HT1080 (cell line): ENCODE results near the gene BEST2. TPM values are rescaled to one million over a fixed set of nuclear protein-coding genes. Genes with fewer than 3 reads are reported as not detected.
A peak's percentile ranks its signal among the peaks of the same experiment; 100 is the strongest.
"Not testable (repeated sequence)": the region's sequence is repeated elsewhere in the genome, so short reads cannot be mapped to it uniquely, and the experiment has no call there.

ENCODE experiments used
- DNase-seq: peaks from one replicate; pipeline ENCODE4 v3.0.0-alpha.2; 2015; ENCODE audit warnings: low read depth
- polyA plus RNA-seq, 2 experiments: library from polyadenylated mRNA; depleted of rRNA; stranded (reverse); fragments of >200 nt; gene quantifications; 2 replicates each; pipeline ENCODE4 v1.2.3, GENCODE V29; 2015
- total RNA-seq: library from RNA; depleted of rRNA; stranded (reverse); fragments of >200 nt; shearing (Covaris generic); gene quantifications from 2 replicates; pipeline ENCODE4 v1.2.3, GENCODE V29; 2014; rRNA removed

BEST2 gene
- not detected in 2 replicates for total RNA-seq
- not detected in 2 replicates for polyA plus RNA-seq (2015; cell fraction: cytosol; rRNA removed)
- not detected in 2 replicates for polyA plus RNA-seq (2015; cell fraction: nucleus; rRNA removed)

DNA sequence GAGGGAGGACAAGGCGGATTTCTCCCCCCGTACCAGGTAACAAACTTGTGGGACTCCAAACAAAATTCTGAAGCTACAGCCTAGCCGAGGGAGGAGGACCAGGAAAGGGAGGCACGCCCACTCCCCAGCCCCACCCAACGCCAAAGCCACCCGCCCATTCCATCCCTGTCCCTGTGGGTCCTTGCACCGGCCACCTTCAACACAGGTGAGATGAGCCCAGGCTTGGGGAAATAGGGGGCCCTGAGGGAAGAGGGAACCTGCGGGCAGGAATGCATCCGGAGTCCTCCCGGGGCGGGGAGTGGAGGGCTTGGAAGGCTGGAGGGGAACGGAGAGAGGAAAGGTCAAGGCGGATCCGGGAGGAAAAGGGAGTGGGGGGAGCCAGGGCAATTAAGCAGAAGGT, at the start of gene BEST2:
Gene BEST2 (plus strand): TSS at position 157 of the 400 bp plus-strand sequence. CDS start 802 bp downstream, outside the sequence.
- no peak for DNase-seq

DNA sequence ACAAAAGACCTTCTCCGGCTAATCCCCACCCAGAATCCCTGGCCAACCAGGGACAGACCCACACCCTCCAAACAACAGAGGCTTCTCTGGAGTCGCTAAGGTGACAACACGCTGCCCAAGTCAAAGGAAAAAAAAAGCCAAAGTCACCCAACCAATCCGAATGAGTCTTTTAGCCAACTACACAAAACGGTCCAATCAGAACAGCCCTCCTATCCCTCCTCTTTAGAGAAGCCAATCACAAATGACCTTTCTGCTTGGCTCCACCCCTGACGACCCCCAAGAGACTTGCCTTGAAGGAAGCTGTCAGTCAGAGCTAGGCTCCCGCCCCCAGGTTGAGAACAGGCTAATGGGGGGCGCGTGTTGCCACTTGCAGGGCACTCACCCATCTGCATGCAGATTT, 48.5 kb upstream of the BEST2 start:
- peak; percentile 38 for DNase-seq

DNA sequence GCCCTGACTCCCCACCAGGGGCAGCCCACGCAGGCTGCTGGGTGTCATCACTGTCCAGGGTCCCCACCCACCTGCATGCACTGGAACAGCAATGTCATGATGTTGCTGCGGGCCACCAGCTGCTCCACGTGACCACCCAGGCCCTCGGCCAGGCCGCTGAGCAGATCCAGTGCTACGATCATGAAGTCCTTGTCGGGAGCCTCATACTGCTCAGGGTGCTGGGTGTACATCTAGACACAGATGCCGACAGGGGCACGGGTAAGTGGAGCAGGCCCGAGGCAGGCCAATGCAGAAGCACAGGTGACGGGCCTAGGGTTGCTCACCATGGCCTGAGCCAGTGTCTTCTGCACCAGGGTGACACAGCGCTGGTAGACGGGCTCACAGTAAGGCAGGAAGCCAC, 46.4 kb upstream of the BEST2 start:
- no peak for DNase-seq

DNA sequence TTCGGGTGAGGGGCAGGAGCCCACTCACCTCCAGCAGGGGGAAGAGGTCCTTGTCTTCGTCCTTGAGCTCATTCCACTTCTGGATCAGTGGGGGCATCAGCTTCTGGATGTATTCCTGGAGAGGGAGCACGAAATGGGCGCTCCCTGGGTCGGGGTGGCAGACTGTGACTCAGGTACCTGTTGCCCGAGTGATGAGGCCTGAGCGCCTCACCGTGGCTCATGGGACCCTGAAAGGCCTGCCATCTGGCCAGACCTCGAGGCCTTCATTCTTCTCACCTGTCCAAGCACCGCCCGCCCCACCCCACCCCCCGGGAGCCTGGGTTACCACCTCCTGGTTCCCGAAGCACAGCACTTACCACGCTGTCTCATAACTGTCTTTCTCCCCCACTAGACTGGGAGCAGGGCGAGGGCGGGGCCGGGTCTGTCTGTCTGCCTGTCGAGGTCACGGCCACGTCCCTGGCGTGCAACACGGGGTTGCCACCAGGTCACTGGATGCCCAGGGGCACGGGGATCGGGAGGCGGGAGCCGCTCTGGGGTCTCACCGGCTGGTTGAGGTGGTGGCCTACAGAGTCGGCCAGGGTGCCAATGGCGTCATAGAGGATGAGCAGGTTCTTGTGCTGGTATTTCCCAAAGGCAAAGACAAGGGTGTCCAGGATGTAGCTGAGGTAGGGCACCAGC, 45.8 kb upstream of the BEST2 start:
- DNase-seq: no peak

DNA sequence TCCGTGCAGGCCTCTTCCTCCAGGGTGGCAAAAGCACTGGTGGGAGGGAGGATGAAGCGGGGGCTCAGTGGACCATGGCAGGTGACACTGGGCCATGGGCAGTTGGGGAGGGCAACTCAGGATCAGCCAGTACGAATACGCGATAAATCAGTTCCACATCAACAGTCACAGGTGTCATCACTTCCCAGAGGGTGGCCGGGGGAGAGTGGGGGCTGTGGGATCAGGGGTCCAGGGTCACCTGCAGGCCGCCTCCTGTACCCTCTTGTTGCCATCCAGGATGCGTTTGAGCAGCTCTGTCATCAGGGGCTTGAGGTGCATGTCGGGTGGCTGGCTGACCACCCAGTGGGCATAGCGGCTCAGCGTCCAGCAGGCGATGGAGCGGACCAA, 45.3 kb upstream of the BEST2 start:
- DNase-seq: no peak

DNA sequence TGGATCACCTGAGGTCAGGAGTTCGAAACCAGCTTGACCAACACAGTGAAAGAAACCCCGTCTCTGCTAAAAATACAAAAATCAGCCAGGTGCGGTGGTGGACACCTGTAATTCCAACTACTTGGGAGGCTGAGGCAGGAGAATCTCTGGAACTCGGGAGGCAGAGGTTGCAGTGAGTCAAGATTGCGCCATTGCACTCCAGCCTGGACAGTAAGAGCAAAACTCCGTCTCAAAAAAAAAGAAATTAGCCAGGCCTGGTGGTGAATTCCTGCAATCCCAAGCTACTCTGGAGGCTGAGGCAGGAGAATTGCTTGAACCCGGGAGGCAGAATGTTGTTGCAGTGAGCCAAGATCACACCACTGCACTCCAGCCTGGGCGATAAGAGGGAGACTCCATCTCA, 43.0 kb upstream of the BEST2 start:
- DNase-seq: no peak

DNA sequence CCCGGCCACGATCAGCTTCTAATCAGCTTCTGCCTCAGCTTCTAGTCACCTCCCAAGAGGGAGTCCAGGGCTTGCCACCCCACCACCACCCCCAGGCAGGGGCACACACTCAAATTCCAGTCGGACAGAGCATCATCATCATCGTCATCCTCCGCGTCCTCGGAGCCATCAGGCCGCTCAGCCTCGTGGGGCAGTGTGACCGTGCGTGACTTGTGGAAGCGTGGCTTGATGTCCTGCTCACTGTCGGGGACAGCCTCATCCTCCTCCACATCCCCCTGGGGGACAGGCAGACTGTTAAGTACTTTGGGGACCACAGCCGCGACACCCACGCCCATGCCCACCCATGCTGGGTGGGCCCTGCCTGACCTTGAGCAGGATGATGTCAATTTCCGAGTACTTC, 40.4 kb upstream of the BEST2 start:
- DNase-seq: no peak

DNA sequence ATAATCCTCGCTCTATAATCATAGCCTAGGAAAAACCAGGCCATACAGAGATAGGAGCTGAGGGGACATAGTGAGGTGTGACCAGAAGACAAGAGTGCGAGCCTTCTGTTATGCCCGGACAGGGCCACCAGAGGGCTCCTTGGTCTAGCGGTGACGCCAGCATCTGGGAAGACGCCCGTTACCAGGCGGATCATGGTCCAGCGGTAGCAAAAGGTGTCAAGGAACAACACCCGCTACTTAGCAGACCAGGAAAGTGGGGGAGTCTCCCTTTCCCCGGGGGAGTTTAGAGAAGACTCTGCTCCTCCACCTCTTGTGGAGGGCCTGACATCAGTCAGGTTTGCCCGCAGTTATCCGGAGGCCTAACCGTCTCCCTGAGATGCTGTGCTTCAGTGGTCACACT, 39.5 kb upstream of the BEST2 start:
- not testable (repeated sequence) for DNase-seq

DNA sequence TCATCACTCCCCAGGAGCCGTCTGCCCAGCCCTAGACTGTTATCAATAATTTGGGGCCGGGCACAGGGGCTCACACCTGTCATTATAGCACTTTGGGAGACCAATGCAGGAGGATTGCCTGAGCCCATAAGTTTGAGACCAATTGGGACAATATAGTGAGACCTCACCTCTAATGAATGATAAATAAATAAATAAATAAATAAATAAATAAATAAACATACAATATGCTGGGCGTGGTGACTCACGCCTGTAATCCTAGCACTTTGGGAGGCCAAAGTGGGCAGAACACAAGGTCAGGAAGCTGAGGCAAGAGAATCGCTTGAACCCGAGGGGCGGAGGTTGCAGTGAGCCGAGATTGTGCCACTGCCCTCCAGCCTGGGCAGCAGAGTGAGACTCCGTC, 38.3 kb upstream of the BEST2 start:
- not testable (repeated sequence) for DNase-seq

DNA sequence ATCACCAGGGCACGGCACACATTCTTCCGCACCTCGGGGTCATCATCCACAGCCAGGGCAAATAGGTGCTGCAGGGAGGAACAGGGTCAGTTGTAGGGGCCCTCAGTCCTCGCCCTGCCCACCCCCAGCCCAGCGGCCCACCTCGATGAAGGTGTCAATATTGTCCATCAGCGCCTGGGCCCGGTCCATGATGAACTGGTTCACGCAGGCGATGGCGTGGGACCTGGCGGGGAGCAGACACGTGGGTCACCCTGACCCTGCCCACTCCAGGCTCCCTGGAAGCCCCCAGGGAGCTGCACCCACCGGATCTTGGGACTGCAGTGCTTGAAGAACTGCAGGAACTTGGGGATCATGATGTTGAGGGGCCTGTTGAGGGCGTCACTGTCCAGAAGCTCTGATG, 36.5 kb upstream of the BEST2 start:
- DNase-seq: no peak

DNA sequence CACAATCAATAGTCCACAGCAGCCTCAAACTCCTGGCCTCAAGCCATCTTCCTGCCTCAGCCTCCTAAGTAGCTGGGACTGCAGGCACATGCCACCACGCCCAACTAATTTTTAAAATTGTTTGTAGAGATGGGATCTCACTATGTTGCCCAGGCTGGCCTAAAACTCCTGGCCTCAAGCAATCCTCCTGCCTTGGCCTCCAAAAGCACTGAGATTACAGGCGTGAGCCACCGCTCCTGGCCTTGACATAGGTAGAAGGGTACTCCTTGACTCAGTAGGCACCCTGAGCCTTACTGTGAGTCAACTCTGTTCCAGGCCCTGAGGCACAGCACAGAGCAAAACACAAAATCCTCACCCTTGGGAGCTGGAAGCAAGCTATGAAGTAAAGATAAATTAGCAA, 35.7 kb upstream of the BEST2 start:
- no peak for DNase-seq

DNA sequence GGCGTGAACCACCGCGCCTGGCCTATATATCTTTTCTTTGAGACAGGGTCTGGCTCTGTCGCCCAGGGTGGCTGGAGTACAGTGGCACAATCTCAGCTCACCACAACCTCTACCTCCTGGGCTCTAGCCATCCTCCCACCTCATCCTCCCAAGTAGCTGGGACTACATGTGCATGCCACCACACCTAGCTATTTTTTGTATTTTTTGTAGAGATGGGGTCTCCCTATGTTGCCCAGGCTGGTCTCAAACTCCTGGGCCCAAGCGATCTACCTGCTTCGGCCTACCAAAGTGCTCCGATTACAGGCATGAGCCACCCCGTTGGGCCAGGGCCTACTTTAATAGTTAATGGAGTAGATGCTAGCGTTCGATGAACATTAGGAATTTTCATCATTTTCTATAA, 31.3 kb upstream of the BEST2 start:
- no peak for DNase-seq

DNA sequence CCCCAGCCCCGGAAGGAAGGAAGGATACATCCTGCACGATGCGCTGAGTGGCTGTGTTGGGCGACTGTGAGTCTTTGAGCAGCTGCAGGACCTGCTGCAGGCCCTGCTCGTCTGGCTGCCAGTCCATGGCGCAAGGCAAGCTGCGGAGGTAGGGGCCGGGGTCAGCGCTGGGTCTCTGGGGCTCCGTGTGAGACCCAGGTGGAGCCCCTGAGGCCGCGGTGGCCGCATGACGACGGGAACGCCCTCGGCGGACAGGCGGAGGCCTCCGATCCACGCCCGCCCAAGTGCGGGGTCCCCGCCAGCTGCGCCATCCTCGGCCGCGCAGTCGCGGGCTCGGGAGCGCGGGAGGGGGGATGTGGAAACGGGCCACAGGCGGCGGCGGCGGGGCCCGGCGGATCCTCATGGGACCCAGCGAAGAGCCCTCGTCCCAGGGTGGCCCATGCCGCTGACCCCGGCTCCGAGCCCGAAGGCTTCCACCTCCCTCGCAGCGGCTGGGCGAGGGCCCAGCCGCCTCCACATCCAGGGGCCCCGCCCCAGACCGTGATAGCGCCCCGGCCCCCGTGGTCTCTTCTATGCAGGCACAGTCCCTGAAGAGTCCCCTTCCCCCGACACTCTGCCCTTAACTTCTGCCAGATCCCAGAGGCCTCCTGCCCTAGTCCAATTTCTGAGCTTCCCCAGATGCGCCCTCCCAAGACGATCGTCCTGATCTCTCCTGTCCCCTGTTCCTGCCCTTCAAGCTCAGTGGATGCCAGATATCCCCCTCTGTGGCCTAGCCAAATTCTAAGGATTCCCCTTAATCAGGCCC, 30.5 kb upstream of the BEST2 start:
- no peak for DNase-seq

DNA sequence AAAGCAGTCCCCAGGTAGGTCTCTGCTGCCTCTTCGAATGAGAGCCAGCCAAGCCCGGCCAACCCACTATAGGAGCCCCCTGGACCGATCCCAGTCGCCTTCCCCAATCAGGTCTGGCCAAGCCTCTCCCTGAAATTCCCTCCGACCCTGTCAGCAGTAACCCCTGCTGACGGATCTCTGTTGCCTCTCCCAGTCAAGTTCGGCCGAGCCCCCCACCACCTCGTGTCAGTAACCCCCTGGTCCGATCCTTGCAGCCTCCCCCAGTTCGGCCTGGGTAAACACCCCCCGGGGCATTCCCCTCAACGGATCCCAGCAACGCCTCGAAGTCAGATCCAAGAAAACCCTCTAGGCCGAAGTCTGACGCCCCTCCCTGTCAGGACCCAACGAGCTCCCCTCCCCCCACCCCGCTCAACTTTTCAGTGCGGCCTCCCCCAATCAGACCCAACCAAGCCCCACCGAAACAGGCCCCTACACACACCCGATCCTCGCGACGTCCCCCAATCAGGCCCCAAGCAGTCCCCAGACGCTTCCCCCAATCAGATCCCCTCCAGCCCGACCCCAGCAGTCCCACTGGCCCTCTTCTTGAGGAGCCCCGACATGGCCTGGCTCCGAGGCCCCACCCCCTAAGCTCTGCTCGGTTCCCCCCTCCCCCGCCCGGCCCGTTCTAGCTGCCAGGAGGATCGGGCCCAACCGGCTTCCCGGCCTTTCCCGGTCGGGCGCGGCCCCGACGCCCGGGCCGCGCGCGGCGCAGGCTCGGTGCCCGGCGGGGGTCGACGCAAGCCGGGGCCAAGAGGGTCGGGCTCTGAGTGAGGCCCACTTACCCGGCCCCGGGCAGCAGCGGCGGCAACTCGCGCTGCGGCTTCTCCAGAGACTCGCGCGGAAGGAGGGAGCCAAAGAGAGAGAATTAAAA, 29.7 kb upstream of the BEST2 start:
- peak; percentile 69 for DNase-seq

DNA sequence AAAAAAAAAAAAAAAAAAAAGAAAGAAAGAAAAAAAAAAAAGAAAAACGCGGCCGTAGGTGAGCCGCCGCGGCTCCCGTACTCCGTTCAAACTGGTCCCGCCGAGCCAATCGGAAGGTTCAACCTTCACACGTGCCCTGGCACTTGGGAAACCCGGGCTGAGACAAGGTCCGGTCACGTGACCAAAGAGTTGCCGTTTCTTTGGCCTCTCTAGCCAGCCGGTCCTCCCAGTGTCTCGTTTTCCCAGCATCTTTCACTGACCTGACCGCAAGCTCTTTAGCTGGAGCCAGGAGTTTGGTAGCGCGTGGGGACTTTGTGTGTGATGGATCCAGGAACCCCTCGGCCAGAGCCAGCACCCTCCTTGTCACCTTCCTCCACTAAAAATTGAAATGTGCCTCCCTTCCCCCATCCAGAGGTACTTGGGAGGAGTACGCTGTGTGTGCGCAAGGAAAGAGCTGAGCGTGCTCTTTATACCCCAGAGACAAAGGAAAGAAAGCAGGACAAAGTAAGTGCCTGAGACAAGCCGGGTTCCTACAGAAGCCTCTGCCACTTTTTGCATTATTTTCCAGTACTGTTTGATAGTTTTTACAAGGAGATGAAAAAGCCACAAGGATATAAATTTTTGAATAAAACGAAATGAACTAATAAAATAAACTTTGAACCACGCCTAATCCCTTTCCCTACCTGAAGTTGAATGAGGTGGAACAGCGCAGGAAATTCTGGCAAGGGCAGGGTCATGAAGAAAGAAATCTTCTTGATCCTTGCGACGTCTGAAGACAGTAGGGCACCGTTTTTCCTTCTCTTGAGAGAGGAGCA, 28.8 kb upstream of the BEST2 start:
- DNase-seq: peak; percentile 97

DNA sequence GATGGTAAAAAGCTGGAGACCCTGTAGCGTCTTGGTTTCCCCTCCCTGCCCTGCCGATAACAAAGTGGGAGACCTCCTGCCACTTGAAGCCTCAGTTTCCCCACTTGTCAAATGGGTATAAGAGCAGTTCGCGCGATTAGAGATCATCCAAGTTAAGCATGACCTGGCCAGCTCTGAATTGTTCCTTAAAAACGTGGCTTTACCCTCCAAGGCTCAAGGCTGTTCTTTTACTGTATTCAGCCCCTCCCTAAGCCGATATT, 28.3 kb upstream of the BEST2 start:
- DNase-seq: no peak

DNA sequence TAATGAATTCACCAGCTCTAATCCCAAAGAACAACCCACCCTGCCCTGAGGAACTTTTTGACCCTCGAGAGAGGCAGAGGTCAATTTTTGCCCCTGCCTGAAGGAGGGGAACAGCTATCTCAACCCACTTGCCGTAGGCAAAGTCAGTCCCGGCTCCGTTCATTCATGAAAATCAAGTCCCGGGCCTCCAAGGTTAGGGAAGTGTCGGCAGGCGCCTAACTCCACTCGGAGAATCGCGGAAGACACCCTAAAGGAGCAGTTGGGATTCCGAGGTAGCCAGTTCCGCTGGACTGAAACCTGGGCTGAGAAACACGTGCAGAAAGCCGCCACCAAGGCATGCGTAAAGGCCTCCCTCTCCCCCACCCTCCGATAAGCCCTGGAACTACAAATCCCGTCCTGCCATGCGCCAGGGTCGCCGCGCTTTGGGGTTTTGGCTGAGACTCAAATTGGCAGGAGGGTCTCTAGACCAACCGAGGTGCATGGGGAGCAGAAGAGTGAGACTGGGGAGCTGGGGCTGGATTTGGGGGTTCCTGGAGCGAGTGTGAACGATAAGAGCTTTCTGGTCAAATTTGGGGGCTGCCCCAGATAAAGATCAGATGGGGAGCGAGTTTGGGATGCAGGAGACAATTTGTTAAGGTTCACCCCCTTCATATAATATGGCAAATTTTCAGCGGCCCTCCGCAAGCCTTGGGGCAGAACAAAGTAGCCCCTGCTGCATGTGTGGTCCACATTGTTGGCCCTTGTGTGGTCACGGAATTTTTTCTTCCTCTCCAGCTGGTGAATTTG, 27.8 kb upstream of the BEST2 start, which contains the start of gene TNPO2:
Gene TNPO2 (minus strand): TSS at position 292 of the 786 bp plus-strand sequence. CDS start 2,955 bp downstream, outside the sequence.
- DNase-seq: no peak

DNA sequence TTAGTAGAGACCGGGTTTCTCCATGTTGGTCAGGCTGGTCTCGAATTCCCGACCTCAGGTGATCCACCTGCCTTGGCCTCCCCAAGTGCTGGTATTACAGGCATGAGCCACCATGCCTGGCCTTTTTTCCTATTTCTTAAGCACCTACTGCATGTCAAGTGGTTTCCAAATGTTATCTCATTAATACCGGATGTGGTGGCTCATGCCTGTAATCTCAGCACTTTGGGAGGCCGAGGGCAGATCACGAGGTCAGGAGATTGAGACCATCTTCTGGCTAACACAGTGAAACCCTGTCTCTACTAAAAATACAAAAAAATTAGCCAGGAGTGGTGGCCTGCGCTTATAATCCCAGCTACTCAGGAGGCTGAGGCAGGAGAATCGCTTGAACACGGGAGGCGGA, 26.0 kb upstream of the BEST2 start:
- not testable (repeated sequence) for DNase-seq

DNA sequence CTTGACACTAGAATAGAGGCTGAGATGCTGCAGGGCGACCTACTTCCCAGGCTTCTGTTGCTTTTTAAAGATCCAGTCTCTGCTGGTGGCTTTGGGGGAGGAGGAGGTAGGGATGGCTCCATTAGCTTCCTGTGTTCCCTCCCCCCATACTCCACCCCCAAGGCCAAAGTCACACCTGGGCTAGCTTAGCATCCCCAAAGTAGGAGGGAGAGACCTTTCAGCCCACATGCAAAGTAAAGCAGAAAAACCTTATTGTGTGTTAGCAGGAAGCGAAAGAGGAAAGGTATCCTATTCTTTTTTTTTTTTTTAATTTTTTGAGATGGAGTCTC, 24.6 kb upstream of the BEST2 start:
- no peak for DNase-seq

DNA sequence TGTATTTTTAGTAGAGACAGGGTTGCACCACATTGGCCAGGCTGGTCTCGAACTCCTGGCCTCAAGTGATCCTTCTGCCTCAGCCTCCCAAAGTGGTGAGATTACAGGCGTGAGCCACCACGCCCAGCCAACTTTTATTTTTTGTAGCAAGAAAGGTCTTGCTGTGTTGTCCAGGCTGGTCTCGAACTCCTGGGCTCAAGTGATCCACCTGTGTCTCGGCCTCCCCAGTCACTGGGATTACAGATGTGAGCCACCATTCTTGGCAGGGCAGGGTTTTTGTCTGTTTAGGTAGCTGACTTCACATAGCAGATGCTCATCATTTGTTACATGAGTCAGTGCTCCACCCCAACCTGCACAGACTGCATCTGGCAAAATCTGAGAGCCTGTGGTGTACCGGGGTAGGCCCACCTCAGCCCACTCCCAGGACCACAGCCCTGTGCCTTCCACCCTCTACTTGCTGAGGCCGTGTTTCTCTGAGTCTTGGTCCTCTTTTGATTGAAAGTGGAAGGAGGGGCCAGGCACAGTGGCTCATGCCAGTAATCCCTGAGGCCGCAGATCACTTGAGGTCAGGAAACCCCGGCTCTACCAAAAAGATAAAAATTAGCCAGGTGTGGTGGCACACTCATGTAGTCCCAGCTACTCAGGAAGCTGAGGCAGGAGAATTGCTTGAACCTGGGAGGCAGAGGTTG, 23.7 kb upstream of the BEST2 start:
- DNase-seq: no peak
